NCI-H2227 treated with DMSO at 0.1 percent for 48 hours (cell line): ENCODE measurements around the gene POLR2J.
"Not testable (repeated sequence)": the region's sequence is repeated elsewhere in the genome, so short reads cannot be mapped to it uniquely, and the experiment has no call there.

Source experiments
- DNase-seq: peaks from one replicate; lab custom pipeline; 2025; lab: John Stamatoyannopoulos, UW

POLR2J gene

DNA sequence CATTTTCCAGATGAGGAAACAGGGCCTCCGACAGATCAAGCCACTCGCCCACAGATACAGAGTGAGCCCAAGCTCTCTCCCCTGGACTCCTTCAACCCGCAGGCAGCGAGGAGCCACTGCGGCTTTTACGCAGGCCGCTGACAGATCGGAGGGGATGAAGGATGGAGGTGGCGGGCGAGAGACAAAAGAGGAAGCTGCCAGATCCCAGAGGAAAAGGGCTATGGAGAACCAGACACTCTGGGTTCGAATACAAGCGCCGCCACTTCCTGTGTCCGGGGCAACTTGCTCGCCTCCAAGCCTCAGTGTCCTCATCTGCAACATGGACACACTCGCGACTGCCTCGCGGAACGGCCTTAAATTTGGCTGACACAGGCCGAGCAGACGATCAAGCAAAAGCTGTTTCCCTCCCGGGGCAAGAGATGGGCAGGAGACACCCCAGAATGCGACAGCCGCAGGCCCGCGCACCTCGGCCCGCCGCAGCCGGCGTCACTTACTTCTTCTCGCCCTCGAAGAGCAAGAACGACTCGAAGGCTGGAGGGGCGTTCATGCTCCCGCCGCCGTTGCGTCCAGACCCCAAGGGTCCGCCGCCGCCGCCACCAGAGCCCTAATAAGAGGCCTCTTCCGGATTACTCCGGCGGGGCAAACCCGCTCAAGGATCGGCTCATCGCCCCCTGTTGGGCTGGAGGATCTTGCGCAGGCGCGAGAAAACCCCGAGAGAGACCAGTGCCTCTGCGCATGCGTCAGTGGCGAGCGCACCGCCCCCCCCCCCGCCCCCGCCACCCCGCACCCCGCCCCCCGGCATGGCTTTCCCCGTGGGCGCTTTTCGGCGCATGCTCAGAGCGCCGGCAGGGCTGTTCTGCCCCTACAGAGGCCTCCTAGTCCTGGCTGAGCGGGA lies at the start of gene POLR2J:
POLR2J (minus strand) TSS at position 609 of the 895 bp plus-strand sequence; CDS start at position 547, 62 bp downstream.
- DNase-seq = not testable (repeated sequence)

DNA sequence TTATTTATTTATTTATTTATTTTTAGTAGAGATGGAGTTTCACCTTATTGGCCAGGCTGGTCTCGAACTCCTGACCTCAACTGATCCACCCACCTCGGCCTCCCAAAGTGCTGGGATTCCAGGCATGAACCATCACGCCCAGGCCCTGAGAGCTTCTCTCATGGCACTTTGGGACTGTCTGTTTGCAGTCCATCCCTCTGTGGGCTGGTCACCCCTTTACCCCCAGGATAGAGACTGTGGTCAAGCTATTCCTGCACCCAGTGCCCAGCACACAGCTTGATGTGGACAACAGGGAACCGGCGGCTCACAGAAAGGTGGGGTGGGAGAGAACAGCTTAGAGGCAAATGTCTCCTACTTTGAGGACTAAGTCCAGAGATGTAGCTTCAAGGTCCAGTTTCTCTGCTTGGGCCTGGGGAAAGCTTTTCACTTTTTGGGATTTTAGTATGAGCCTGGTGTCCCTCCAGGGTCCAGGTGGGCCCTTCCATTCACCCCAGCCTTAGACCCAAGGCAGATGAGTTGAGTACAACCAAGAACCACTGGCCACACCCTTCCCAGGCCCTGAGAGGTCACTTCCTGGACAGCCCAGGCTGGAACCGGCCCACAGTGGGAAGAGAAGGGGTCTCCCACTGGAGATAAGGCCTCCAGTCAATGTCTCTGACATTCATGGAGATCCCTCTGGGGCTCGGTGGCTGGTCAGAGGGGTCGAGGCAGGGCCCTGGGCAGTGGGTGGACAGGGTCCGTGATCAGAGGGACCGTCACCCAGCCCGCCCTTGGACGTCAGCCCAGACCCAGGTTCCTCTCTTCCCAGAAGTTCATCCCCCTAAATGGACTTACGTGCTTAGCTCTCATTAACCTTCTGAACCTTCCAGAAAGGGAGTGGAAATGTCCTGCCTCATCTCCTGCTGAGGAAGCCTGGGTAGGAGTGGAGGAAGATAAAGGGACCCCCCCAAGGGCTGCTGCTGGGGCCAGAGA lies 49.4 kb upstream of the POLR2J start:
- not testable (repeated sequence) for DNase-seq

DNA sequence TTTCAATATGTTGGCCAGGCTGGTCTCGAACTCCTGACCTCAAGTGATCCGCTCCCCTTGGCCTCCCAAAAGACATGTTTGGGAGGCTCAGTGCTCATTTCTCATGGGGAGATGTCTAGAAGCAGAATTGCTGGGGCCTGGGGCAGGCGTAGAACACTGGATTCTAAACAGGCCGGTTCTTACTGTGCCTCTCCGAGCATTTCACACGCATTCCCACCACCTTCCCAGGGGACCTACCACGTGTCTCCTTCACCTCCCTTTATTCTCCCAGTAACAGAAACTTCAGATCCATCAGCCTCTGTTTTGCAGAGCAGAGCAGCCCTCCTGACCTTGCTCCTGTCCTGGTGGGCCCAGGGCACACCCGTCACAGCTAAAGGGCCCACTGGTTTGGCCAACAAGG lies 48.5 kb upstream of the POLR2J start:
- DNase-seq = not testable (repeated sequence)

DNA sequence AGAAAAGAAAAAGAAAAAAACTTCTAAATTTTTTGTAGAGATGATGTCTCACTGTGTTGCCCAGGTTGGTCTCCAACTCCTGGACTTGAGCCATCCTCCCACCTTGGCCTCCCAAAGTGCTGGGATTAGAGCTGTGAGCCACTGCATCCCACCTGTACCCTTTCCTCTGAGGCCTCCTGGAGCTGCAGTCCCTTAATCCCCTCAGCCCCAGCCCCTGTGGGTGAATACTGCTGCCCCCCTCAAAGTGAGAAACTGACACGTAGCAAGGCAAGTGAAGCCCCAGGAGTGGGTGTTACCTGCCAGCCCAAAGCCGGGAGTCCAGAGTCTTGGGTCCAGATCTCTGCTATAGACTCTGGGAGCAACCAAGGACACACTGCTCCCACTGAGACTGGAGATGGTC lies 46.1 kb upstream of the POLR2J start:
- not testable (repeated sequence) for DNase-seq

DNA sequence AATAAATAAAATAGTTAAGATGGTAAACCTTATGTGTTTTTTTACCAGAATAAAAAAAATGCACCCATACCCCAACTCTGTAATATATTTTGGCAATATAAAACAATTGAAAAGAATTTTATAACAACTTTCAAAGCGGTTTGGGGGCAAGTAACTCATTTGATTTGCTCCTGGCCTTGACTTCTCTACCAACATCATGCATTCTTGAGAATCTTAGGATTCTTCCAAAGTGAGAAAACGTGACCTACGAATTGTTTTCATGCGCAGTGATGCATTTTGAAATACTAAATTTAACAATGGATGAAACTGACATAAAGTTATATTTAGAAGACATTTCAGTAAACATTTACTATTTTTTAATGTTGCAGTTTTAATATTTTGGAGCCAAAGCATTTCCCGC lies 42.1 kb upstream of the POLR2J start:
- not testable (repeated sequence) for DNase-seq

DNA sequence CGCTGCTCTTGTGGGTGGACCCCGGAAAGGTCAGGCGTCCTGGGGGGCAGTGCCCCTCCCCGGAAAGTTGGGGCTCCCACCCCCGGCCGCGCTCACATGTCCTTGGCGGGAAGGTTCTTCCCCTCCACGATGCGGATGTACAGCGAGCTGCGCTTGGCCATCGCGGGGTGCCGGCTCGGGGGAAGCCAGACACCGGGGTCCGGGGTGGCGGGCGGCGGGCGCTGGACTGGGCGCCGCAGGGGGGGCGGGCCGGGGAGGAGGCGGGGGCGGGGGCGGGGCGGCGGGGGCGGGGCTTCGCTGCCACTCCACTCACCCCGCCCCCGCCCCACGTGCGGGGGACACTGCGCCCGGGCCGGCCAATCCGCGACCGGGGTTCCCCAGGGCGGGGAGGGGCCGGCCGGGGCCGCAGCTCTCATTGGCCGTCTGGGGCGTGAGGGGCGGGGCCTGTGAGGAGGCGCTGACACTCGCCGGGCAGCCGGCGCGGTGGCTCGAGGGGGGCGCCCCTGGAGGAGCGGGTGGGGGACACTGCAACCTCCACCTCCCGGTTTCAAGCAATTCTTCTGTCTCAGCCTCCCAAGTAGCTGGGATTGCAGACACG lies 38.9 kb upstream of the POLR2J start, which contains the start of gene RASA4B:
RASA4B (minus strand) TSS at position 228 of the 598 bp plus-strand sequence; CDS start at position 161, 67 bp downstream.
- DNase-seq = not testable (repeated sequence)

DNA sequence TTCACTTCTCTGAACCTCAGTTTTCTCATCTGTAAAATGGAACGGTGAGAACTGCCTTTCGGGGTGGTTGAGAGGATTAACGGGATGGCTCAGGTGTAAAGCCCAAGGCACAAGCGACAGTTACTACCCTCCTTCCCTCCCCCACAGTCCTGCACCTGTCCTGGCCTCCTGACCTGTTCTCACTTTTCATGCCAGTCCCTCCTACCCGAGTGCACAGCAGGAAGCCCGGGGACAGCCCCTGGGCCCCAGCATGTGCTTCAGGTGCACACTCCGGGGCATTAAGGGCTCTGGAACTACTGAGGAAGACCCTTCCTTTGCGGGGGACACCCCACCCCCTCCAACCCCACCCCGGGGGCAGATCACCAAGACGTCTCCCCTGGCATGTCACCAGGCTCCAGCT lies 38.2 kb upstream of the POLR2J start:
- DNase-seq = not testable (repeated sequence)

DNA sequence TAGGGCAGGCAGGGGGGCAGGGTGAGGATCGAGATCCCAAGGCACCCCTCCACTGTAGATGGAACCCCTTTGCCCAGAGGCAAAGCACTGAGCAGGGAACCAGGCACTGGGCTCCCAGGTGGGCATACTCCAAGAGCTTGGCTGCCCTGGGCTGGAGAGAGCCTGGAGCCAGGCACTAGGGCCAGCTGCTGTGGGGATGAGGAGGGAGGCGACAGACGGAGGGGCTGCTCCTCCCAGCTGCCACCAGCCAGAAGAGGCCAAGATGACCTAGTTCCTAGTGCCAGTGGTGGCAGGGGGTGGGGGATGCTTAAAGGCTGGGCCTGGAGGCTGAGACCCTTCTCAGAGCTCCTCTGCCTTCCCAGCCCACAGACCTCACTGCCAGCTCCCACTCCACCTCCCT lies 37.2 kb upstream of the POLR2J start:
- not testable (repeated sequence) for DNase-seq

DNA sequence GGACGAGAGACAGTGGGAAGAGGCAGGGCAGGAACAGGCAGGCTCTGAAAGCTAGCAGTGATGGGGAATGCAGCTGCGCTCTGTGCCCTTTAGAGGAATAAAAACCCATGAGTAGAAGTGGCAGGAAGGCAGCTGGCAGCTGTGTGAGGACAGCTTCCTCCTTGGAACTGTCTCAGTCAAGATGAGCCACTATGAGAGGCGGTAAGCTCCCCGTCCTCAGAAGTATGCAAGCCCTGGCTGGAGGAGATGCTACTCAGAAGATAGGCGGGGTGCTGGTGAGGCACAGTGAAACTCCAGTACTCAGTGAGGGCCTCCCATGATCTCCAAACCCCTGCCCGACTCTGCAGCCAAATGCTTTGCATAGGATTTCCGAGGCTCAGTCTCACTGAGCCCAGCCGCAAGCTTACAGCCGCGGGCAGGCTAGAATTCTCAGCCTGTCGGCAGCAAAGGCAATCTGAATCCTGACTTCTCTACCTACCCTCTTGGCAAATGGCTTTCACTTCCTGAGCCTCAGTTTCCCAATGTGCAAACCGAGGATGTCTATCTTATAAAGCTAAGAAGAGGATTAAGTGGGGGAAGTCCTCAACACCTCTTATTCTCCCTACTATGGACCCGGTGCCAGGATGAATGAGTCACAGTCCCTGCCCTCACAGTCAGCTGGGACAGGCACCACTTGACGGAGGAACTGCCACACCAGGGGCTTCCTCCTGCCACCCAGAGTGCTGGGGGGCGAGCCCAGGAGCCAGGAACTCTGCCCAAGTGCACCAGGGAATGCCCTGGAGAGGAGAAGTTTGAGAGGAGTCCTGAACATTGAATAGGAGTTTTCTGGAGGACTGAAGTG lies 36.4 kb upstream of the POLR2J start:
- not testable (repeated sequence) for DNase-seq

DNA sequence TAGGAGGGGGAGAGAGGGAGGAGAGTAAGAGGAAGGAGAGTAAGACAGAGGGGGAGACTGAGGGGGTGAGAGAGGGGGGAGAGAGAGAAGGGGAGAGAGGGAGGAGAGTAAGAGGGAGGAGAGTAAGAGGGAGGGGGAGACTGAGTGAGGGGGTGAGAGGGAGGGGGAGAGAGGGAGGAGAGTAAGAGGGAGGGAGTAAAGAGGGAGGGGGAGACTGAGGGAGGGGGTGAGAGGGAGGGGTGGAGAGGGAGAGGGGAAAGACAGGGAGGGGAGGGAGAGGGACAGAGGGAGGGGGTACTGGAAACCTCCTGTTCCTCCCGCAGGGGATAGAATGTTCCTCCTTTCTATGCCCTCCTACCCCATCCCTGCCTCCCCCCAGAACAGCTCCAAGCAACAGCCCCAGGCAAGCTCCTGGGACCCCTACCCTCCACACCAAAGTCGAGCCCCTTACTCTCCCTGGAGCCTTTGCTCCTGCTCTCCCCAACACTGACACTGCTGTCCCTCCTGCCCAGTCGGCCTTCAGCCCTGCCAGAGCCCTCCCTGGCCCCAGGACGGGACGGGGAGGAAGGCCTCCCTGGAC lies 34.0 kb upstream of the POLR2J start:
- DNase-seq = not testable (repeated sequence)

DNA sequence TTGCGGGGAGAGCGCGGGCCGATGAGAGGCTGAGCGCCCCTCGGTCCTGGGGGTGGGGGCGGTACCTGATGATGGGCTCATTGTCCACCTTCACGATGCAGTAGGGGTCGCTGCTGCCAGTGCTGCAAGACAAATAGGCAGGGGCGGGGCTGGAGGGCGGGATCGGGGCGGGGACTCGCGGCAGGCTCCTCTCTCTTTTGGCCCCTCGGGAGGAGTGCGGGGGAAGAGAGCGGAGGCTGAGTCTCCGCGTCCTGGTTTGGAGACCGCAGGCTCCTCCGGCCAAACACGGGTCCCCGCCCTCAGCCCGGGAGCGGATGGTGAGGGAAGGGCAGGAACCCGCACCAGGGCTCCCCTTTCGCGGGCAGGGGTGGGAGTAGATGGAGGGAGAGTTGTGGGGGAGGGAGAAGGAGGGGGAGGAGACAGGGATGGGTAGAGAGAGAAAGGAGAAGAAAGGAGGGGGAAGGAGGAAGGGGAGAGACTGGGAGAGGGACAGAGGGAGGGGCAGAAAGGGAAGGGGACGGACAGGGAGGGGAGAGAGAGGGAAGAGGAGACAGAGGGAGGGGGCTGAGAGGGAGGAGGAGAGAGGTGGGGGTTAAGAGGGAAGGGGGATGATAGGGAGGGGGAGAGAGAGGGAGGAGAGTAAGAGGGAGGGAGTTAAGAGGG lies 33.3 kb upstream of the POLR2J start:
- DNase-seq = not testable (repeated sequence)

DNA sequence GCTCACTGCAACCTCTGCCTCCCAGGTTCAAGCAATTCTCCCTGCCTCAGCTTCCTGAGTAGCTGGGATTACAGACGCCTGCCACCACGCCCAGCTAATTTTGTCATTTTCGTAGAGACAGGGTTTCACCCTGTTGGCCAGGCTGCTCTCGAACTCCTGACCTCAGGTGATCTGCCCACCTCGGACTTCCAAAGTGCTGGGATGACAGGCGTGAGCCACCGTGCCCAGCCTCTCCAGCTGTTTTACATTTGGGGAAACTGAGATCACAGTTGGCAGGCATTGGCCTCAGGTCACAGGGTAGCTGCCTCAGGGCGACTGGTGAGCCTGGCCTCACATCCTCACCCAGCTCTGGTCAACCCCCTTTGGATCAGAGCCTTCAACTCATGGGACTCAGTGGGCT lies 31.9 kb upstream of the POLR2J start:
- not testable (repeated sequence) for DNase-seq

DNA sequence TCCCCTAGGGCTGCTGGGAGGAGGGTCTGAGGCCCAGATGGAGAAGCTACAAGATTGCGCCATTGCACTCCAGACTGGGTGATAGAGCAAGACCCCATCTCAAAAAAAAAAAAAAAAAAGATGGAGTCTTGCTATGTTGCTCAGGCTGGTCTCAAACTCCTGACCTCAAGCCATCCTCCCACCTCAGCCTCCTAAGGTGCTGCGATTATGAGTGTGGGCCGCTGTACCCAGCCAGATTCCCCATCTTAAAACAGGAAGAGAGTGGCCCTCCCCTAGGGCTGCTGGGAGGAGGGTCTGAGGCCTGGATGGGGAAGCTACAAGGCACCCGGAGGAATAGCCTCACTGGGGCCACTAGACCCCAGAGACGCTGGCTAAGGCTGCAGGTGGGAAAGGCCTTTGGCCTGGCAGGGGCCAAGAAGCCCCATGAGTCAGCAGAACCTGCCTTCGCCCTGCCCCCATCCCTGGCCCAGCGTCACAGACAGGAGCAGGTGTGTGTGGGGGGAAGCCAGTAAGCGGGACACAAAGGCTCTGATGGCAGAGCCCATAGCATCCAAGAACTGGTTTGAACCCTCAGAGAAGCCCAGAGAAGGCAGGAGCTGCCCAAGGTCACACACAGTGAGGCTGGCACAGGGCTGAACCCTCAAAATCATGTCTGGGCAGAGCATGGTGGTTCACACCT lies 28.8 kb upstream of the POLR2J start:
- not testable (repeated sequence) for DNase-seq

DNA sequence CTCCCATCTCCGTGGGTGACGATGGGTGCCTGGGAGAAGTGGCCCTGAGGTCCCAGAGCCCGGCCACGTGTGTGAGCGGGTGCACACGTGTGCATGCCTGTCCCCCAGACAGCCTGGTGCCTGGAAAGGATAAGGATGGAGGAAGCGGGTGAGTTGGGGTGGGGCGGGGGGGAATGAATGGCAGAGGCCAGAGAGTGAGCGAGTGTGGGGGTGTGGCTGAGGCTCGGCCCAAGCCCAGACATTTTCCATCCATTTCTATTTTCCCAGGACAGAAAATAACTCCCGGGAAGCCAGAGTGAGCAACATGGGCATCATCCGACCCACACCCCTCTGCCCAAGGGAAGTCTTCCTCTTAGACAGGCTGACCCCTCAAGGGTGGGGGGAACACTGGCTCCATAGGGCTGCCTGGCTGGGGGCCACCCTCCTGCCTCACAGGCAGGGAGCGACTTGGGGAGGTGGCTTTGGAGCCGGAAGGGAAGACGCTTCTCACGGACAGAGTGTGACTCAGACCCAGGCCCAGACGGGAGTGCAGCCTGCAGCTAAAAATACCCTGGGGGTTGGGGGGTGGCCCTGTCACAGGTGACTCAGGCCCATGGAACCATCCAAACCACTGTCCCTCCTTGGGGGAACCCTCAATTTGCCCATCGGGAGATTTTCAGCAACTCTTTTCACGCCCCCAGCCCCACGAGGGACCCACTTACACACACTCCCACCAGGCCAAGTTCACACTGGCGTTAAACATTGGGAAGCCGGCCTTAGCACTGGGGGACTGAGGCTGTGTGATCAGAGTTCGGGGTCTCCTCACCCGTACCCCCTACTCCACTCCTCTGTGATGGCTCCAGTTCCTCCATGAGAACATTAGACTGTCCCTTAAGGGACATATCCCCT lies 26.8 kb upstream of the POLR2J start:
- not testable (repeated sequence) for DNase-seq

DNA sequence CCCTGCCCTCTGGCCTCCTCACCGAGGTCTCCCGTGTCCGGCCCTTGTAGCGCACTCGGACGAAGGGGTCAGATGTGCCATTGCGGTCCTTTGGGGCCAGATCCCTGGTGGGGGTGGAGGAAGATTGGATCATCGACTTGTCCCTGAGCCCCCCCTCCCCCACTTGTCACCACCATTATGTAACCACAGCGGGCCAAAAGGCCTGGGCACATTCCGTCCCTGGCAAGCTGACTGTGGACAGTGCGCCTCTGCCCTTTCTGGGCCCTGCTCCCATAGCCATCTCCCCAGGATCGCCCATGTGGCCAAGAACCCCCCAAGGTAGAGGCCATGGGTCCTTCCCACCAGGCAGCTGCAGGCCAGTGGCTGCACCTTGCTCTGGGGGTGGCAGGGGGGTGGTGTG lies 24.4 kb upstream of the POLR2J start:
- DNase-seq = not testable (repeated sequence)

DNA sequence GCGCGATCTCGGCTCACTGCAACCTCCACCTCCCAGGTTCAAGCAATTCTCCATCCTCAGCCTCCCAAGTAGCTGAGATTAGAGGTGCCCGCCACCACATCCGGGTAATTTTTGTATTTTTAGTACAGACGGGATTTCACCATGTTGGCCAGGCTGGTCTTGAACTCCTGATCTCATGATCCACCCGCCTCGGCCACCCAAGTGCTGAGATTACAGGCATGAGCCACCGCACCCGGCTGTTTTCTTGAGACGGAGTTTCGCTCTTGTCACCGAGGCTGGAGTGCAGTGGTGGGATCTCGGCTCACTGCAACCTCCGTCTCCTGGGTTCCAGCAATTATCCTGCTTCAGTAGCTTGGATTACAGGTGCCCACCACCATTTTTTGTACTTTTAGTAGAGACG lies 19.6 kb upstream of the POLR2J start:
- DNase-seq = not testable (repeated sequence)

DNA sequence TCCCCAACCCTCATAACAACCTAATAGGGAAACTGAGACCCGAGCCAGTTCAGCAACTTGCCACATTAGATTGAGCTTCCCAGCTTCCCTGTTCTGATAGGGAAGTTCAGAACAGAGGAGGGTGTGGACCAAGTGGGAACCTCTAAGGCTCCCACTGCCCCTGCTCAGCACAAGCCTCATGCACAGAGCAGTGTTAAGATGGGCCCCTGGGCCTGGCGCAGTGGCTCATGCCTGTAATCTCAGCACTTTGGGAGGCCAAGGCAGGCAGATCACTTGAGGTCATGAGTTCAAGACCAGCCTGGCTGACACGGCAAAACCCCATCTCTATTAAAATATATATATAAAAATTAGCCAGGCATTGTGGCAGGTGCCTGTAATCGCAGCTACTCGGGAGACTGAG lies 18.6 kb upstream of the POLR2J start:
- not testable (repeated sequence) for DNase-seq

DNA sequence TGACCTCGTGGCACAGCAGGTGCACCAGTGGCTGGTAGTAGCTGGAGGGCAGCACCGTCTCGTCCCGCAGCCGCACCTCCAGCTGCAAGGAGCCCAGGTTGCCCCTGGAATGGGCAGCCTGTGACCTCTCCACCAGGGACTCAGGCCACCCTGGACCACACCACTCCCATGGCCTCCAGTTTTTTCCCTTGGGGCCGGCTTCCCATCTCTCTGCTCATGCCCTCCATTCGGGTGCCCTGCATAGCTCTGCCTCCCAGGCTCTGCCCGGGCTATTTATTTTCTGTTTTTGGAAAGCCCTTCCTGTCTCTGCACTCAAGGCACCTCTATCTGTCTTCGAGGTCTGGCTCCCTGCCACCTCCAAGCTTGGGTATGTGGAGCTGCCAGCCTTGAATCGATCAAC lies 18.1 kb upstream of the POLR2J start:
- not testable (repeated sequence) for DNase-seq
